ENCODE results near the gene SMARCC1.

SMARCC1 gene

GRCh38 chr3:47714606-47715005 is 67.1 kb downstream of the SMARCC1 start:
- Histone ChIP-seq H3F3A (ENCODE audit: insufficient read depth, low read length) (no peaks in the 10 kb centered on the region), H3K4me1 (ENCODE audit: low read length) (no peaks in the 10 kb centered on the region), H3K4me3 (ENCODE audit: low read length) (no peak overlapping the region), H3K36me3 (replicated peaks; ENCODE audit: insufficient read depth, low read length) (no peaks in the 10 kb centered on the region; the same call in 1 of the 2 replicates), H3K4me2 (ENCODE audit: low read depth, low read length) (no peak overlapping the region), H3K27me3 (replicated peaks; ENCODE audit: insufficient read depth, low read length) (no peaks in the 10 kb centered on the region), H2AFZ (ENCODE audit: low read length) (no peak overlapping the region), H3K27ac (ENCODE audit: low read length) (no peak overlapping the region), H4K20me1 (ENCODE audit: insufficient read depth, low read length) (no peaks in the 10 kb centered on the region; the same call in 1 of the 2 replicates), H3K79me2 (ENCODE audit: low read length) (peaks cover 33% of the 10 kb centered on the region), H3K9me3 (replicated peaks; ENCODE audit: insufficient read depth, low read length) (no peaks in the 10 kb centered on the region), H3K9me2 (replicated peaks; ENCODE audit: insufficient read depth, low read length) (no peaks in the 10 kb centered on the region), H3K9ac (ENCODE audit: low read length) (no peak overlapping the region)
- TF ChIP-seq EZH2 (optimal IDR thresholded peaks at IDR 0.05; ENCODE audit: low read depth, low read length) (no peak), EZH2phosphoT487 (IDR thresholded peaks at IDR 0.05; ENCODE audit: low read length) (no peak), CTCF (IDR thresholded peaks at IDR 0.05; ENCODE audit: low read length) (no peak)
- no peak for DNase-seq

GRCh38 chr3:47713655-47714054 is 68.0 kb downstream of the SMARCC1 start:
- Histone ChIP-seq H3K27me3 (replicated peaks; ENCODE audit: insufficient read depth, low read length) (no peaks in the 10 kb centered on the region), H3K4me3 (ENCODE audit: low read length) (no peak overlapping the region), H3K27ac (ENCODE audit: low read length) (no peak overlapping the region), H4K20me1 (ENCODE audit: insufficient read depth, low read length) (no peaks in the 10 kb centered on the region; the same call in 1 of the 2 replicates), H3K9ac (ENCODE audit: low read length) (no peak overlapping the region), H3K9me3 (replicated peaks; ENCODE audit: insufficient read depth, low read length) (no peaks in the 10 kb centered on the region), H3K4me1 (ENCODE audit: low read length) (no peaks in the 10 kb centered on the region), H3K4me2 (ENCODE audit: low read depth, low read length) (no peak overlapping the region), H3K9me2 (replicated peaks; ENCODE audit: insufficient read depth, low read length) (no peaks in the 10 kb centered on the region), H3F3A (ENCODE audit: insufficient read depth, low read length) (no peaks in the 10 kb centered on the region), H3K79me2 (ENCODE audit: low read length) (peaks cover 39% of the 10 kb centered on the region), H2AFZ (ENCODE audit: low read length) (no peak overlapping the region), H3K36me3 (replicated peaks; ENCODE audit: insufficient read depth, low read length) (no peaks in the 10 kb centered on the region; the same call in 1 of the 2 replicates)
- no peak for DNase-seq
- TF ChIP-seq EZH2 (optimal IDR thresholded peaks at IDR 0.05; ENCODE audit: low read depth, low read length) (no peak), CTCF (IDR thresholded peaks at IDR 0.05; ENCODE audit: low read length) (no peak), EZH2phosphoT487 (IDR thresholded peaks at IDR 0.05; ENCODE audit: low read length) (no peak)

- DNase-seq, result no peak
- peaks cover 41% of the 10 kb centered on the region for H3K79me2 ChIP-seq (ENCODE audit: low read length)
- H3K27ac ChIP-seq (ENCODE audit: low read length), result no peak overlapping the region
- H3K36me3 ChIP-seq (replicated peaks; ENCODE audit: insufficient read depth, low read length), result no peaks in the 10 kb centered on the region; the same call in 1 of the 2 replicates
- no peaks in the 10 kb centered on the region for H3K9me2 ChIP-seq (replicated peaks; ENCODE audit: insufficient read depth, low read length)
- H3K4me3 ChIP-seq (ENCODE audit: low read length), result no peak overlapping the region
- no peaks in the 10 kb centered on the region for H3K9me3 ChIP-seq (replicated peaks; ENCODE audit: insufficient read depth, low read length)
- no peak overlapping the region for H3K4me2 ChIP-seq (ENCODE audit: low read depth, low read length)
- no peak overlapping the region for H2AFZ ChIP-seq (ENCODE audit: low read length)
- no peaks in the 10 kb centered on the region for H3K27me3 ChIP-seq (replicated peaks; ENCODE audit: insufficient read depth, low read length)
- TF ChIP-seq EZH2 (optimal IDR thresholded peaks at IDR 0.05; ENCODE audit: low read depth, low read length) (no peak), EZH2phosphoT487 (IDR thresholded peaks at IDR 0.05; ENCODE audit: low read length) (no peak)
- no peaks in the 10 kb centered on the region for H3F3A ChIP-seq (ENCODE audit: insufficient read depth, low read length)
- no peaks in the 10 kb centered on the region for H3K4me1 ChIP-seq (ENCODE audit: low read length)
- H4K20me1 ChIP-seq (ENCODE audit: insufficient read depth, low read length), result no peaks in the 10 kb centered on the region; the same call in 1 of the 2 replicates
- no peak overlapping the region for H3K9ac ChIP-seq (ENCODE audit: low read length)
Observed at GRCh38 chr3:47712398-47712797, 69.3 kb downstream of the SMARCC1 start.

- TF ChIP-seq EZH2 (optimal IDR thresholded peaks at IDR 0.05; ENCODE audit: low read depth, low read length) (no peak), CTCF (IDR thresholded peaks at IDR 0.05; ENCODE audit: low read length) (no peak), EZH2phosphoT487 (IDR thresholded peaks at IDR 0.05; ENCODE audit: low read length) (no peak)
- Histone ChIP-seq H3K4me2 (ENCODE audit: low read depth, low read length) (no peak overlapping the region), H3K9ac (ENCODE audit: low read length) (no peak overlapping the region), H3K36me3 (replicated peaks; ENCODE audit: insufficient read depth, low read length) (no peaks in the 10 kb centered on the region; the same call in 1 of the 2 replicates), H4K20me1 (ENCODE audit: insufficient read depth, low read length) (no peaks in the 10 kb centered on the region; the same call in 1 of the 2 replicates), H3K27me3 (replicated peaks; ENCODE audit: insufficient read depth, low read length) (no peaks in the 10 kb centered on the region), H3K9me3 (replicated peaks; ENCODE audit: insufficient read depth, low read length) (no peaks in the 10 kb centered on the region), H3K9me2 (replicated peaks; ENCODE audit: insufficient read depth, low read length) (no peaks in the 10 kb centered on the region), H3K79me2 (ENCODE audit: low read length) (peaks cover 41% of the 10 kb centered on the region), H3K27ac (ENCODE audit: low read length) (no peak overlapping the region), H2AFZ (ENCODE audit: low read length) (no peak overlapping the region), H3F3A (ENCODE audit: insufficient read depth, low read length) (no peaks in the 10 kb centered on the region), H3K4me1 (ENCODE audit: low read length) (no peaks in the 10 kb centered on the region), H3K4me3 (ENCODE audit: low read length) (no peak overlapping the region)
- DNase-seq, result no peak
Observed at GRCh38 chr3:47711596-47711995, 70.1 kb downstream of the SMARCC1 start.
